Breast epithelium (tissue), 3 donors: ENCODE measurements around the gene POTEF.

ENCODE experiments used
- CTCF ChIP-seq, 3 donors: fragments of 450-650 bp; IDR thresholded peaks; one replicate each; pipeline ENCODE4 v1.5.1; 2016 to 2017; ENCODE audit warnings: antibody characterized with exemption in 3 of 3, mild to moderate bottlenecking in 3 of 3, moderate library complexity in 3 of 3
- POLR2A ChIP-seq: fragments of 450-650 bp; IDR thresholded peaks from one replicate; pipeline ENCODE4 v1.6.1; 2016; ENCODE audit warnings: antibody characterized with exemption, mild to moderate bottlenecking, moderate library complexity

- TF ChIP-seq CTCF (IDR thresholded peaks at IDR 0.05) (no peak), POLR2A (no peak)
These were observed 36.4 kb upstream of the POTEF start for GRCh38 chr2:130165293-130166016.
